ENCODE results near the gene IZUMO1.
"Not testable (repeated sequence)": the region's sequence is repeated elsewhere in the genome, so short reads cannot be mapped to it uniquely, and the experiment has no call there.

The IZUMO1 gene

GRCh38 chr19:48746738-48747575 lies at the start of gene IZUMO1:
Gene IZUMO1, minus strand, starts transcription at chr19:48746909. Its CDS starts 1,050 bp downstream, at chr19:48745859.
- peaks cover 8% of the 10 kb centered on the region for H3K4me1 Mint-ChIP-seq (ENCODE audit: low read depth)
- H3K36me3 Mint-ChIP-seq (ENCODE audit: low read depth), result no peaks in the 10 kb centered on the region
- peak; percentile 62 for DNase-seq
- H3K27ac Mint-ChIP-seq, result peak within 1 kb of the TSS; percentile 69
- H3K27me3 Mint-ChIP-seq, result peaks cover 25% of the 10 kb centered on the region
- no peaks in the 10 kb centered on the region for H3K9me3 Mint-ChIP-seq
- H3K4me3 Mint-ChIP-seq, result peak within 1 kb of the TSS; percentile 38

GRCh38 chr19:48795685-48796070 lies 49.0 kb upstream of the IZUMO1 start:
- Mint-ChIP-seq H3K4me1 (ENCODE audit: low read depth) (peaks cover 13% of the 10 kb centered on the region), H3K27me3 (no peaks in the 10 kb centered on the region), H3K27ac (peak overlapping the region; percentile 97), H3K36me3 (ENCODE audit: low read depth) (peaks cover 17% of the 10 kb centered on the region), H3K4me3 (peak overlapping the region; percentile 82), H3K9me3 (no peaks in the 10 kb centered on the region)
- DNase-seq, result no peak

GRCh38 chr19:48795055-48795684 lies 48.5 kb upstream of the IZUMO1 start:
- H3K27ac Mint-ChIP-seq, result peak overlapping the region; percentile 97
- no peaks in the 10 kb centered on the region for H3K9me3 Mint-ChIP-seq
- H3K36me3 Mint-ChIP-seq (ENCODE audit: low read depth), result peaks cover 15% of the 10 kb centered on the region
- H3K4me3 Mint-ChIP-seq, result peak overlapping the region; percentile 82
- DNase-seq, result peak; percentile 89
- H3K27me3 Mint-ChIP-seq, result no peaks in the 10 kb centered on the region
- H3K4me1 Mint-ChIP-seq (ENCODE audit: low read depth), result peaks cover 13% of the 10 kb centered on the region

GRCh38 chr19:48794291-48794690 lies 47.6 kb upstream of the IZUMO1 start:
- Mint-ChIP-seq H3K27me3 (no peaks in the 10 kb centered on the region), H3K27ac (peak overlapping the region; percentile 97), H3K36me3 (ENCODE audit: low read depth) (peaks cover 13% of the 10 kb centered on the region), H3K4me3 (no peak overlapping the region), H3K9me3 (no peaks in the 10 kb centered on the region), H3K4me1 (ENCODE audit: low read depth) (peaks cover 13% of the 10 kb centered on the region)
- DNase-seq, result no peak

- no peaks in the 10 kb centered on the region for H3K27me3 Mint-ChIP-seq
- H3K27ac Mint-ChIP-seq, result no peak overlapping the region
- peaks cover 13% of the 10 kb centered on the region for H3K4me1 Mint-ChIP-seq (ENCODE audit: low read depth)
- no peaks in the 10 kb centered on the region for H3K9me3 Mint-ChIP-seq
- no peak for DNase-seq
- H3K36me3 Mint-ChIP-seq (ENCODE audit: low read depth), result peaks cover 12% of the 10 kb centered on the region
- H3K4me3 Mint-ChIP-seq, result no peak overlapping the region
These were observed 46.6 kb upstream of the IZUMO1 start for GRCh38 chr19:48793271-48793670.

- not testable (repeated sequence) for H3K4me1 Mint-ChIP-seq (ENCODE audit: low read depth); H3K27ac Mint-ChIP-seq; DNase-seq; H3K9me3 Mint-ChIP-seq; H3K4me3 Mint-ChIP-seq; H3K36me3 Mint-ChIP-seq (ENCODE audit: low read depth)
- H3K27me3 Mint-ChIP-seq, result peaks cover 19% of the 10 kb centered on the region
These were observed 40.6 kb upstream of the IZUMO1 start for GRCh38 chr19:48787331-48787730.

- H3K4me3 Mint-ChIP-seq; H3K4me1 Mint-ChIP-seq (ENCODE audit: low read depth); H3K9me3 Mint-ChIP-seq; H3K27ac Mint-ChIP-seq; H3K36me3 Mint-ChIP-seq (ENCODE audit: low read depth); DNase-seq: not testable (repeated sequence)
- H3K27me3 Mint-ChIP-seq, result peaks cover 22% of the 10 kb centered on the region
These were observed 39.7 kb upstream of the IZUMO1 start for GRCh38 chr19:48786422-48786821.

GRCh38 chr19:48784527-48784926 lies 37.8 kb upstream of the IZUMO1 start:
- DNase-seq, result no peak
- no peak overlapping the region for H3K27ac Mint-ChIP-seq
- H3K27me3 Mint-ChIP-seq, result peaks cover 22% of the 10 kb centered on the region
- no peaks in the 10 kb centered on the region for H3K36me3 Mint-ChIP-seq (ENCODE audit: low read depth)
- H3K4me3 Mint-ChIP-seq, result no peak overlapping the region
- H3K9me3 Mint-ChIP-seq, result no peaks in the 10 kb centered on the region
- peaks cover 3% of the 10 kb centered on the region for H3K4me1 Mint-ChIP-seq (ENCODE audit: low read depth)

GRCh38 chr19:48780631-48781391 lies 34.1 kb upstream of the IZUMO1 start:
- Mint-ChIP-seq H3K4me1 (ENCODE audit: low read depth) (peaks cover 3% of the 10 kb centered on the region), H3K9me3 (no peaks in the 10 kb centered on the region), H3K27ac (no peak overlapping the region), H3K27me3 (peaks cover 21% of the 10 kb centered on the region), H3K4me3 (no peak overlapping the region), H3K36me3 (ENCODE audit: low read depth) (no peaks in the 10 kb centered on the region)
- no peak for DNase-seq

GRCh38 chr19:48779636-48780035 lies 32.9 kb upstream of the IZUMO1 start:
- no peaks in the 10 kb centered on the region for H3K9me3 Mint-ChIP-seq

GRCh38 chr19:48777720-48778119 lies 31.0 kb upstream of the IZUMO1 start:
- H3K4me3 Mint-ChIP-seq, result no peak overlapping the region
- no peak for DNase-seq
- peaks cover 5% of the 10 kb centered on the region for H3K27me3 Mint-ChIP-seq
- no peak overlapping the region for H3K27ac Mint-ChIP-seq
- H3K9me3 Mint-ChIP-seq, result no peaks in the 10 kb centered on the region
- H3K36me3 Mint-ChIP-seq (ENCODE audit: low read depth), result no peaks in the 10 kb centered on the region
- peaks cover 3% of the 10 kb centered on the region for H3K4me1 Mint-ChIP-seq (ENCODE audit: low read depth)

More at GRCh38 chr19:48779636-48780035, 32.9 kb upstream of the IZUMO1 start:
- Mint-ChIP-seq H3K27me3 (peaks cover 10% of the 10 kb centered on the region), H3K36me3 (ENCODE audit: low read depth) (no peaks in the 10 kb centered on the region), H3K4me1 (ENCODE audit: low read depth) (peaks cover 3% of the 10 kb centered on the region), H3K4me3 (no peak overlapping the region), H3K27ac (no peak overlapping the region)
- DNase-seq, result no peak

- Mint-ChIP-seq H3K36me3 (ENCODE audit: low read depth) (no peaks in the 10 kb centered on the region), H3K4me1 (ENCODE audit: low read depth) (no peaks in the 10 kb centered on the region), H3K4me3 (no peak overlapping the region), H3K9me3 (no peaks in the 10 kb centered on the region), H3K27me3 (peaks cover 2% of the 10 kb centered on the region), H3K27ac (no peak overlapping the region)
- DNase-seq, result no peak
These were observed 30.4 kb upstream of the IZUMO1 start for GRCh38 chr19:48777139-48777538.

GRCh38 chr19:48772503-48772953 lies 25.8 kb upstream of the IZUMO1 start:
- H3K36me3 Mint-ChIP-seq (ENCODE audit: low read depth), result no peaks in the 10 kb centered on the region
- no peak overlapping the region for H3K27ac Mint-ChIP-seq
- no peak for DNase-seq
- no peaks in the 10 kb centered on the region for H3K4me1 Mint-ChIP-seq (ENCODE audit: low read depth)
- peaks cover 11% of the 10 kb centered on the region for H3K27me3 Mint-ChIP-seq
- no peak overlapping the region for H3K4me3 Mint-ChIP-seq
- H3K9me3 Mint-ChIP-seq, result no peaks in the 10 kb centered on the region

GRCh38 chr19:48770734-48771472 lies 24.2 kb upstream of the IZUMO1 start:
- Mint-ChIP-seq H3K4me1 (ENCODE audit: low read depth) (no peaks in the 10 kb centered on the region), H3K27me3 (peaks cover 11% of the 10 kb centered on the region), H3K36me3 (ENCODE audit: low read depth) (no peaks in the 10 kb centered on the region), H3K9me3 (no peaks in the 10 kb centered on the region), H3K27ac (no peak overlapping the region), H3K4me3 (no peak overlapping the region)
- no peak for DNase-seq

Data from activated T-cell treated with anti-CD3 and anti-CD28 coated beads, Interleukin-2, amount 50 U/mL, for 24 hours (primary cell).